Measurements from ENCODE around the gene SRGAP1. TPM values are rescaled to one million over a fixed set of nuclear protein-coding genes. Genes with fewer than 3 reads are reported as not detected.
A peak's percentile ranks its signal among the peaks of the same experiment; 100 is the strongest.

SRGAP1 gene
- total and polyA plus RNA-seq, 2 of the 8 experiments (the other 6 are each of a cell fraction or from before 2014, with no cell fraction given) = 3.2 to 7.3 TPM

DNA sequence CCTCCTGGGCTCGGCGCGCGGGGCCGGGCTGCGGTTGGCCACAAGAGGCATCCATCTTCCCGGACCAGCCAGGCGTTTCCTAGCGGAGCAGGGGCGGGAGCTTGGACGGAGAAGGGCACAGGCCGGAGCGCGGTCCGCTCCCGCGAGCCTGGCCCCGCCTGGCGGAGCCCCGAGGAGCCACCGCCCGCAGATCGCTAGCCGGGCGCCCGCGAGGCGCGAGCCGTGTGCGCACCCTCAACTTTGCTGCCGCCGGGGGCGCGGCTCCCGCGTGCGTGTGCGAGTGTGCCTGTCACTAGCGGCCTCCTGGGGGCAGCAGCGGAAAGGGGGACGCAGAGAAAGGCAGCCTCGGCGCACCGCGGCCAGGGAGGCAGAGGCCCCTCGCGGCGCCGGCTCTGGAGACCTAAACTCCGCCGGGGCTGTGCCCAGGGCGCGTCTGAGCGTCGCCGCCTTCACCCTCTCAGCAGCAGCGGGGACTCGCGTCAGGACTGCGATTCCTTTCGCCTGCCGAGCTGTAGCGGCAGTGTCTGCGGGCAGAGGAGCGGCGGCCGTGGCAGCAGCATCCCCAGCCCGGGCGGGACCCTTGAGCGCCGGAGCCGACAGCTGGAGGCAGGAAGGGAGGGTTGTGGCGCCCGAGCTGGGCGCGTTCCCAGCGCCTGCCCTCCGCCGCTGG, 644 bp upstream of the SRGAP1 start (continued):
- TF ChIP-seq, protein P1, sequence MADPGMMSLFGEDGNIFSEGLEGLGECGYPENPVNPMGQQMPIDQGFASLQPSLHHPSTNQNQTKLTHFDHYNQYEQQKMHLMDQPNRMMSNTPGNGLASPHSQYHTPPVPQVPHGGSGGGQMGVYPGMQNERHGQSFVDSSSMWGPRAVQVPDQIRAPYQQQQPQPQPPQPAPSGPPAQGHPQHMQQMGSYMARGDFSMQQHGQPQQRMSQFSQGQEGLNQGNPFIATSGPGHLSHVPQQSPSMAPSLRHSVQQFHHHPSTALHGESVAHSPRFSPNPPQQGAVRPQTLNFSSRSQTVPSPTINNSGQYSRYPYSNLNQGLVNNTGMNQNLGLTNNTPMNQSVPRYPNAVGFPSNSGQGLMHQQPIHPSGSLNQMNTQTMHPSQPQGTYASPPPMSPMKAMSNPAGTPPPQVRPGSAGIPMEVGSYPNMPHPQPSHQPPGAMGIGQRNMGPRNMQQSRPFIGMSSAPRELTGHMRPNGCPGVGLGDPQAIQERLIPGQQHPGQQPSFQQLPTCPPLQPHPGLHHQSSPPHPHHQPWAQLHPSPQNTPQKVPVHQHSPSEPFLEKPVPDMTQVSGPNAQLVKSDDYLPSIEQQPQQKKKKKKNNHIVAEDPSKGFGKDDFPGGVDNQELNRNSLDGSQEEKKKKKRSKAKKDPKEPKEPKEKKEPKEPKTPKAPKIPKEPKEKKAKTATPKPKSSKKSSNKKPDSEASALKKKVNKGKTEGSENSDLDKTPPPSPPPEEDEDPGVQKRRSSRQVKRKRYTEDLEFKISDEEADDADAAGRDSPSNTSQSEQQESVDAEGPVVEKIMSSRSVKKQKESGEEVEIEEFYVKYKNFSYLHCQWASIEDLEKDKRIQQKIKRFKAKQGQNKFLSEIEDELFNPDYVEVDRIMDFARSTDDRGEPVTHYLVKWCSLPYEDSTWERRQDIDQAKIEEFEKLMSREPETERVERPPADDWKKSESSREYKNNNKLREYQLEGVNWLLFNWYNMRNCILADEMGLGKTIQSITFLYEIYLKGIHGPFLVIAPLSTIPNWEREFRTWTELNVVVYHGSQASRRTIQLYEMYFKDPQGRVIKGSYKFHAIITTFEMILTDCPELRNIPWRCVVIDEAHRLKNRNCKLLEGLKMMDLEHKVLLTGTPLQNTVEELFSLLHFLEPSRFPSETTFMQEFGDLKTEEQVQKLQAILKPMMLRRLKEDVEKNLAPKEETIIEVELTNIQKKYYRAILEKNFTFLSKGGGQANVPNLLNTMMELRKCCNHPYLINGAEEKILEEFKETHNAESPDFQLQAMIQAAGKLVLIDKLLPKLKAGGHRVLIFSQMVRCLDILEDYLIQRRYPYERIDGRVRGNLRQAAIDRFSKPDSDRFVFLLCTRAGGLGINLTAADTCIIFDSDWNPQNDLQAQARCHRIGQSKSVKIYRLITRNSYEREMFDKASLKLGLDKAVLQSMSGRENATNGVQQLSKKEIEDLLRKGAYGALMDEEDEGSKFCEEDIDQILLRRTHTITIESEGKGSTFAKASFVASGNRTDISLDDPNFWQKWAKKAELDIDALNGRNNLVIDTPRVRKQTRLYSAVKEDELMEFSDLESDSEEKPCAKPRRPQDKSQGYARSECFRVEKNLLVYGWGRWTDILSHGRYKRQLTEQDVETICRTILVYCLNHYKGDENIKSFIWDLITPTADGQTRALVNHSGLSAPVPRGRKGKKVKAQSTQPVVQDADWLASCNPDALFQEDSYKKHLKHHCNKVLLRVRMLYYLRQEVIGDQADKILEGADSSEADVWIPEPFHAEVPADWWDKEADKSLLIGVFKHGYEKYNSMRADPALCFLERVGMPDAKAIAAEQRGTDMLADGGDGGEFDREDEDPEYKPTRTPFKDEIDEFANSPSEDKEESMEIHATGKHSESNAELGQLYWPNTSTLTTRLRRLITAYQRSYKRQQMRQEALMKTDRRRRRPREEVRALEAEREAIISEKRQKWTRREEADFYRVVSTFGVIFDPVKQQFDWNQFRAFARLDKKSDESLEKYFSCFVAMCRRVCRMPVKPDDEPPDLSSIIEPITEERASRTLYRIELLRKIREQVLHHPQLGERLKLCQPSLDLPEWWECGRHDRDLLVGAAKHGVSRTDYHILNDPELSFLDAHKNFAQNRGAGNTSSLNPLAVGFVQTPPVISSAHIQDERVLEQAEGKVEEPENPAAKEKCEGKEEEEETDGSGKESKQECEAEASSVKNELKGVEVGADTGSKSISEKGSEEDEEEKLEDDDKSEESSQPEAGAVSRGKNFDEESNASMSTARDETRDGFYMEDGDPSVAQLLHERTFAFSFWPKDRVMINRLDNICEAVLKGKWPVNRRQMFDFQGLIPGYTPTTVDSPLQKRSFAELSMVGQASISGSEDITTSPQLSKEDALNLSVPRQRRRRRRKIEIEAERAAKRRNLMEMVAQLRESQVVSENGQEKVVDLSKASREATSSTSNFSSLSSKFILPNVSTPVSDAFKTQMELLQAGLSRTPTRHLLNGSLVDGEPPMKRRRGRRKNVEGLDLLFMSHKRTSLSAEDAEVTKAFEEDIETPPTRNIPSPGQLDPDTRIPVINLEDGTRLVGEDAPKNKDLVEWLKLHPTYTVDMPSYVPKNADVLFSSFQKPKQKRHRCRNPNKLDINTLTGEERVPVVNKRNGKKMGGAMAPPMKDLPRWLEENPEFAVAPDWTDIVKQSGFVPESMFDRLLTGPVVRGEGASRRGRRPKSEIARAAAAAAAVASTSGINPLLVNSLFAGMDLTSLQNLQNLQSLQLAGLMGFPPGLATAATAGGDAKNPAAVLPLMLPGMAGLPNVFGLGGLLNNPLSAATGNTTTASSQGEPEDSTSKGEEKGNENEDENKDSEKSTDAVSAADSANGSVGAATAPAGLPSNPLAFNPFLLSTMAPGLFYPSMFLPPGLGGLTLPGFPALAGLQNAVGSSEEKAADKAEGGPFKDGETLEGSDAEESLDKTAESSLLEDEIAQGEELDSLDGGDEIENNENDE (IDR thresholded peaks at IDR 0.05; ENCODE audit: insufficient replicate concordance, low read length) = no peak
- peak; percentile 71 for TF ChIP-seq YY1 (IDR thresholded peaks at IDR 0.05; ENCODE audit: low read depth, low read length)
- peak; percentile 4; the same call in 1 of the 2 replicates for TF ChIP-seq TEAD4 (IDR thresholded peaks at IDR 0.05; ENCODE audit: low read depth, low read length)
- TF ChIP-seq TBP (IDR thresholded peaks at IDR 0.05; ENCODE audit: low read depth, low read length) = 0 out of 2 replicates have a peak, but pooled peaks have one; percentile 64
- no peak for TF ChIP-seq NANOG (IDR thresholded peaks at IDR 0.05; ENCODE audit: insufficient read depth, low read depth, low read length, poor library complexity, severe bottlenecking)
- TF ChIP-seq CREB1 (IDR thresholded peaks at IDR 0.05) = peak; percentile 68
- TF ChIP-seq JUN (IDR thresholded peaks at IDR 0.05; ENCODE audit: low read depth, low read length) = no peak
- TF ChIP-seq CEBPB (IDR thresholded peaks at IDR 0.05; ENCODE audit: low read depth, low read length) = no peak
- TF ChIP-seq CHD1 (IDR thresholded peaks at IDR 0.05; ENCODE audit: low read depth, low read length) = no peak
- no peak for TF ChIP-seq POU5F1 (IDR thresholded peaks at IDR 0.05; ENCODE audit: low read depth, low read length)
- TF ChIP-seq POLR2AphosphoS5 (IDR thresholded peaks at IDR 0.05; ENCODE audit: low read depth, low read length) = peak; percentile 32; the same call in 1 of the 2 replicates
